Activated CD4-positive, alpha-beta T cell treated with anti-CD3 and anti-CD28 coated beads, Interleukin-2, Interleukin-6, amounts not matched to agents 100 ng/mL and 50 ng/mL, durations not matched to agents 16 hours and 8 hours (primary cell): ENCODE measurements around the gene DMRT2.
A peak's percentile ranks its signal among the peaks of the same experiment; 100 is the strongest.

Experiments used
- DNase-seq: peaks from one replicate; pipeline ENCODE4 v3.0.0-alpha.2; 2020

DMRT2 gene

DNA sequence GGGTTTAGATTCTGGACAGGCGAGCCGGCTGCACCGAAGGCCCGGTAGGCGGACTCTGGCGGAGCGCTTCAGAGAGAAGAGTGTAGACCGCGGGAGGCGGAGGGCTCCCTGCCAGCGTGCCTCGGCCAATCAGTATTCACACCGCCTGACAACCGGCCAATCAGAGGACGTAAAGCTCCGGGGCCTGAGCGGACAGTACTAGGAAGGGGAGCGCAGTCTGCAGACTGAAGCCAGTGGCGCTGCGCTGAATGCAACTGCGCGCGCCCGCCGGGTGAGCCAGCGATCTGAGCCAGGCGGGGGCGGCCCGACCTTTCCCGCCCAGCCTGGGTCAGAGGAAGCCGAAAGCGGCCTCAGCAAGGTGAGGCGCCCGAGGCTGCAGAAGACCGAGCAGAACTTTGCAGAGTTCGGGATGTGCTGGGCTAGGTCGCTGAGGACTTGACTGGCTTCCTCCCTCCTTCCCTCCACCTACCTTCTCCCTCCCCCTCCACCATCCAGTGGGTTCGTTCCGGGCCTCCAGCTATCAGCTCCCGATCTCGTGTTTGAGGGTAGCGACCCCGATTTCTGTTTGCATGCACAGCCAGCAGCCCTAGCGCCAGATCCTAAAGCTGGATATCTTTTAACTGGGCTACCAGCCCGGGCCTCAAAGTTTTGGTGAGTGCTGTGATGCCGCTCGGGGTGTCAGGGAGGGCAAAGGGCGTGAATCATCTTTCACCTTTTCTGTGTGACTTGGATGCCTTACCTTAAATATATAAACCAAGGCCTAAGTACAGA is at the start of gene DMRT2:
Gene DMRT2, plus strand, starts transcription at position 233 of the 771 bp plus-strand sequence. CDS start 1,257 bp downstream, outside the sequence.
- DNase-seq, result peak; percentile 78

DNA sequence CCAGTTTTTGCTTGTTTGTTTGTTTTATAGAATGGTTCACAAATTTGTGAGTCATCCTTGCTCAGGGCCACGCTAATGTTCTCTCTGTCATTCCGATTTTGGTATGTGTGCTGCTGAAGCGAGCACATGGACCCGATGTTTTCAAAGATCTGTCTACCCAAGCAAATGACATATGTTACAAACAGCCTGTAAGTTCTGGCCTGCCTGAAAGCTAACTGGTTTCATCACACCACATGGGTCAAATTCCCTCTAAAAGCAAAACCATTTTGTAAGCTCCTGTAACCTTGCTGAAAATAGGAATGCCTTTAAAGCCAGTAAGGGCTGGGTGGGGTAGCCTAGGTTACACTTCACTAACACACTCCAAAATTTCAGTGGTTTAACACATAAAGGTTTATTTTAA is 48.3 kb upstream of the DMRT2 start:
- no peak for DNase-seq

DNA sequence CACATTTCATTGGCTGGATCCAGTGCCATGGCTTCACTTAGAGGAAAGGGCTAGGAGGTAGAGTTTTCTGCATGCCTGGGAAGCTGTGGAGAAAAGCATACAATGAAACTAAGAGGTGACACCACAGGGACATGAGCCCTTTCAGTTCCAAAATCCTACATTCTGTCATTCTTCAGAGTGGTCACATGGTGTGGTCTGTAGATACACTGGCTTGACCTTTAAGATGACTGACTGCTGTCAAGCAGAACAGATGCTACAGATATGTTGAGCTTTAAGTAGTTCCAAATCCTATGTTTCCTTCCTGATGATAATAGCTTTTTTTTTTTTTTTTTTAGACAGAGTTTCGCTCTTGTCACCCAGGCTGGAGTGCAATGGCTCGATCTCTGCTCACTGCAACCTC is 47.5 kb upstream of the DMRT2 start:
- no peak for DNase-seq

DNA sequence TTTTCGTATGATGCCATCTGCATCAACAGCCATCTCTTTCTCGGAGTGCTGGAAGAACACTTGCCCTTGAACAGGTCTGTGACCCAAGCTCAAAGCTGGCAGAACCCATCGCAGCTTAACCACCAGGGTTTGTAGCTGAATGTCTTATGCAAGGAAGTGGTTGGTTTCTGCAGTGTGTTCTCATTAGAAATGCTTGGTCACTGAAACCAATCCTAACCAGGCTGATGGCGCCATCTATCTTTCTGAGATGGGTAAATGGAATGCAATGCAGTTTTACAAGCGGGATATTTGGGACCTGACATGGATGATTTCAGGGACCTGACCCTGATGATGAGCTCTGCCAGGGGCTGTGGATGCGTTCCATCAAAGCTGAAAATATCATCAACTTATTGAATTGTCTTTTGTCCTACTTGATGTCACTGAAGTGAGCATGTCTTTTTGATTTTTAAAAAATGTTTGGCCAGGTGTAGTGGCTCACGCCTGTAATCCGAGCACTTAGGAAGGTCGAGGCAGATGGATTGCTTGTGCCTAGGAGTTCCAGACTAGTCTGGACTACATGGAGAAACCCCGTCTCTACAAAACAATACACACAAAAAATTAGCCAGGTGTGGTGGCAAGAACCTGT is 45.0 kb upstream of the DMRT2 start:
- DNase-seq, result peak; percentile 55

DNA sequence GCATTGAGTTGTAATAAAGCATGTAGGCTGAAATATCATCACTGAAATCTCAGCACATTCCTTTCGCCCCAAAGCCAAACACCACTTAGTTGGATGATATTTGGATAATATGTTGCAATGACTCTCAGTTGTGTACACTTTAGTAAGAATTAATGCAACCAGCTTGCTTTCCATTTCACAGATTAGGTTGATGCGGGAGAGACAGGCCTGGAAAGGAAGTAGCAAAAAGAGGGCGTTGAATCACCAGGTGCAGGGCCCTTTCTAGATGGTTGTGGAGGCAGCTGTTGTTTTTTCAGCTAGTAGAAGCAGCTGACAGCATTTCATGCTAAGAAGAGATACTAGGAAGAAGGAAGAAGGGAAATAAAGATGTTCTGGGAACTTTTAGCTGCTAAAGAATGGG is 42.8 kb upstream of the DMRT2 start:
- DNase-seq, result no peak

DNA sequence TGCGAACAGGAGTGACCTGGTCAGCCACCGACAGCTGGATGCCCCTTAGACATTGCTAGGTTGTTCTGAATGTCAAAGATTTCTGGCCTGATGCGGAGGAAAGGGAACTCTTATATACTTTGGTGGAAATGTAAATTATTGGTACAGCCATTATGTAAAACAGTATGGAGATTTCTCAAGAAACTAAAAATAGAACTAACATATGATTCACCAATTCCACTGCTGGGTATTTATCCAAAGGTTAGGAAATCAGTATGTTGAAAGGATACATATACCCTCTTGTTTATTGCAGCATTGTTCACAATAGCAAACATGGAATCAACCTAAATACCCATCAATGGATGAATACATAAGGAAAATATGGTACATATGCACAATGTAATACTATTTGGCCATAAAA is 41.9 kb upstream of the DMRT2 start:
- DNase-seq, result no peak

DNA sequence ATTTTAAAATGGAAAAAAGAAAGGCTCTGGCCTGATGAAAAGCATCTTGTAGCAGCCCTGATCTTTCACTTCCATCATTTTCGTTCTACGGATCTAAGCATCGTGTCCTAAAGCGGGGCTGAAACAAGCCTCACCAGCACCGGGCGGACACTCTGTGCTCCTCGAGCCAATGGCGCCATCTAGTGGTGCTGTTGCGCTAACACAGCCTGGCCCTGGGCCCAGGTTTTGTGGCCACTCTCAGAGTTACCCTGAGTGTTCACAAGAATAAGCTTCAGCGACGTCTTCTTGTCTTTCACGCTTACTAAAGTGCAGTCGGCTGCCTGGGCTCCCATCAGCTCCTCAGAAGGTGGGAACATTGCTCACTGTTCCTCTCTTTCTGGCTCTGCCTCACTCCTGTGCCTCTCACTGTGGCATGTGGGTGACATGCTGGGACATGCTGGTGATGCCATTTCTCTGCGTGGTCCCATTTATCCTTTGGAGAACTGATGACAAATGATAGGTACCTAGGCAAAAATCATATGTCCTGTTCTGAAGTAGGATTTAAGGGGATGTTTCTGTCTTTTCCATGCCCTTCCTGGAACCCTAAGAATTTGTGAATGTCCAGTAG is 41.0 kb upstream of the DMRT2 start:
- peak; percentile 87 for DNase-seq

DNA sequence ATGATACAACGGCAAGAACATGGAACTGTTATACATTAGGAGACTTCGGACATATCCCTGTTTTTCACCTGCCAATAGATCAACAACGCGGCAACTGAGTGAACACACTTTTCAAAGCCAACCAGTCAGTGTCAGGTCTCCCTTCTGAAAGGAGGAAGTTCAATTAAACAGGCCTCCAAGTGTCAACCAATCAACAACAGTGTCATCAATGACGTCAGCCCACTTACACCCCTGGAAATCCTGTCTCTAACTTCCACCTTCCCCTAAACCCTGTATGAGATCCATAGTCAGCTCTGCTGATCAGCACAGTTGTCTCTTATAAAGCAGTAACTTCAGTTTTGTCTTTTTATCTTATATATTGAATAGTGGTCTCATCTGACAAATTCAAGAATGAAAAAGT is 37.1 kb upstream of the DMRT2 start:
- no peak for DNase-seq

DNA sequence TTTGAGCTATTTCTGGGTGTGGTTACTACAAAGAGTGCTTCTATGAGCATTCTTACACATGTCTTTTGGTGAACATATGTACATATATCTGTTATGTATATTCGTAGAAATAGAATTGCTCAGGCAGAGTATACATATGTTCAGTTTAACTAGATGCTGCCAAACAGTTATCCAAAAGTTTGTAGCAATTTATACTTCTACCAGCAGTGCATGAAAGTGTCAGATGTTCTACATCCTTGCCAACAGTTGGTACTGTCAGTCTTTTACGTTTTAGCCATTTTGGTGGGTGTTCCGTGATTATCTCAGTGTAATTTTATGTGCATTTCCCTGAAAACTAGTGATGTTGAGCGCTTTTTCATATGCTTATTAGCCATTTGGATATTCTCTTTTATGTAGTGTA is 35.9 kb upstream of the DMRT2 start:
- no peak for DNase-seq

DNA sequence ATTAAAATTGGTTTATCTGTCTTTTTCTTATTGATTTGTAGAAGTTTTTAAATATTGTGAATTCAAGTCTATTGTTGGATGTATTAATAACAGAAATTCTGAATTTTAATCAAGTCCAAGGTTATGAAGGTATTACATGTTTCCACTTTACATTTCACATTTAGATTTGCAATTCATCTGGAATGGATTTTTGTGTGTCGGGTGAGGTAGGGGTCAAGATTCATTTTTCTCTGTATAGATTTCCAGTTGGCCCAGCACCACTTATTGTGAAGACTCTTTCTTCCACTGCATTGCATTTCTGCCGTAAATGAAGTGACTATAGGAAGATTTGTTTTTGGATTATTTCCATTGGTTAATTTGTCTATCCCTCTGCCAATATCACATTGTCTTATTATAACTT is 35.5 kb upstream of the DMRT2 start:
- DNase-seq, result no peak

DNA sequence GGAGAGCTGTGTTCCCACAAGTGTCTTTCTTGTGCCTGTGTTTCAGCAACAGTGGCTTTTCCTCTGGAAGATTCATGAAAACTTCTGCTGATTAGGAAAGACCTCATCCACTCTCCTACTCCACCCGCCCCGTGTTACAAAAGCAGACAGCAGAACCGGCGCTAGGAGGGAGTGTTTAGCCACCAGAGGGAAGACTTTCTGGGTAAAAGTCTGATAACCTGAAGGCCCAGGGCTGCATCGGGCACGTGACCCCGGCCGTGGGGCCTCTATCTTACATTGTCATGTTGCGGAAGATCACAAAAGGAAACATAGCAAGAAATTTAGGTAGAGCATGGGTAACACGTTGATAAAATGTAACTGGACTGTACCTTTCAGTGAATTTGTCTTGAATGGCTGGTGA is 32.0 kb upstream of the DMRT2 start:
- DNase-seq, result peak; percentile 18

DNA sequence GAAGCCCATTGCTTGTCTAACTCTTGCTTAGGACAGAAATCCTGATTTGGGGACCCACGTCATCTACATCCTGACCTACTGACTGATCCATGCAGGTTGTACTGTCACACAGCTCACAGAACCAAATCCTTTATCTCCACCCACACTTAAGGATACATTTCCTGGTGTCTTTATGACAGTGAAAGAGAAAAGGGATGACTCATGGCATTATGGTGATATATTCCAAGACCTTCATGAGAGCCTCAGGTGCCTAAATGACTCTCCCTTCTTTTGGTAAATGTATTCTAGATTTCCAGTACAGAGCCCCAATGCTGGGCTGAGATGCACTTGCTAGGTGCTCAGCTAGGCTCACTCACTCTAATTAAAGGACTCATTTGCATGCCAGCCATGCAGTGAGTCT is 26.0 kb upstream of the DMRT2 start:
- no peak for DNase-seq

DNA sequence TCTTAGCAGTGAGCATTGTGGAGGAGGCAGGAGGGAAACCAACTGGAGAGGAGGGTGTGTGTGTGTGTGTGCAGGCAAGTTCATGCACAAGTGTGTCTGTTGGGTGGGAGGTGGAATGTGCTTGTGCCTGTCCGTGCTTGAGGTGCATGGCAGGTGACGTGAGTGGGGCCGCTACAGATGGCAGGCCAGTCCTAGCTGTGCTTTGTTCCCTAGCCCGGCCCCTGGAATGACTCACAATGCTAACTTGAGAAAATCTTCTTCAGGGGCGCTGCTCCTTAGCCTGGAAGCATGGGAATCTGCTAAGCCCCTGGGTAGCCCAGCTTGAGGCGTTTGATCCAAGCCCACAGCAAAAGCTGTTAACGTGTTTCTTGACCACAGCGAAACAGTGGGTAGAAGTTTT is 25.0 kb upstream of the DMRT2 start:
- DNase-seq, result no peak

DNA sequence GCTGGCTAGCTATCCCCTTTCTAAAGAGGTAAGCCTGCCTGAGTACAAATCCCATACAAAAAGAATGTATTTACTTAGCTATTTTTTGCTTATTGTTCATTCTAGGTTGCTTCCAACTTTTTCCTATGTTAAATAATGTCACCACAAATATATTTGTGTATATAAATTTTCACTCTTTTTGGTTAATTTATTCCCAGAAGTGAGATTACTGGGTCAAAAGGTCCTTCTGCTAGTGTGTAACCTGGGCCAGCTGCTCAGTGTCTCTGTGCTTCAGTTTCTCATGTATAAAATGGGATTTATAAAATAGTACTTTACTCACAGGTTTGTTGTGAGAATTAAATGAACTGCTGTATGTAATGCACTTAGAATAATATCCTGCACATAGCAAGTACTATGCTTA is 23.9 kb upstream of the DMRT2 start:
- DNase-seq, result no peak

DNA sequence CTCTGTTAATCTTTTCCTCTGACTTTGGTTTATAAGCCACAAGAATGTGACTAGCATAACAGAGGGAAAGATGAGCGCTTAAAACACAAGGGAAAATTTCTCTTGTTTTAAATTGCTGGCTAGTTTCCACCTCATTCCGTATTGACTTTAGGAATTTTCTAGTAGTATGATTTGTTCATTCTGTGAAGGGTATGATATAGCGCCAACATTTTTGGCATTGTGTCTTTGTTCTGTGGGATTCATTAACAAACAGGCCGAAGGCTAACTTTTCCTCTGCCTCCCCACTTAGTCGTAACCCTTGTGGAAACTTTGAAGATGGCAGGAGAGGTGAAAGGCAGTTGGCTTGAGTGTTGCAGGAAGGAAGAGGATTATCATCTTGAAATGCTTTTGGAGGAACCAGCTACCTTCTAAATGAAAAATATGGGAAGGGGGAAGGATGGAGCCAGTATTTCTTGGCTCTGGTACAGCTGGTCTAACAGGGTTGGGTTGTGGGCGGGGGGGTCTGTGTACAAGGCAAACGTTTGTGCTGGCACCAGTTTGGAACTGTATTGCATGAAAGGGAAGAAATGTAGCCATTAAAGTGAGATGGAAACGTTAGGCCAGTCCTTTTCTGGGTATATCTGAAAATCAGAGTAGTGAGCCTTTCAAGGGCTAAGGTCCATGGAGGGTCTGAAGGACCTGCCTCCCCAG is 21.5 kb upstream of the DMRT2 start:
- no peak for DNase-seq

DNA sequence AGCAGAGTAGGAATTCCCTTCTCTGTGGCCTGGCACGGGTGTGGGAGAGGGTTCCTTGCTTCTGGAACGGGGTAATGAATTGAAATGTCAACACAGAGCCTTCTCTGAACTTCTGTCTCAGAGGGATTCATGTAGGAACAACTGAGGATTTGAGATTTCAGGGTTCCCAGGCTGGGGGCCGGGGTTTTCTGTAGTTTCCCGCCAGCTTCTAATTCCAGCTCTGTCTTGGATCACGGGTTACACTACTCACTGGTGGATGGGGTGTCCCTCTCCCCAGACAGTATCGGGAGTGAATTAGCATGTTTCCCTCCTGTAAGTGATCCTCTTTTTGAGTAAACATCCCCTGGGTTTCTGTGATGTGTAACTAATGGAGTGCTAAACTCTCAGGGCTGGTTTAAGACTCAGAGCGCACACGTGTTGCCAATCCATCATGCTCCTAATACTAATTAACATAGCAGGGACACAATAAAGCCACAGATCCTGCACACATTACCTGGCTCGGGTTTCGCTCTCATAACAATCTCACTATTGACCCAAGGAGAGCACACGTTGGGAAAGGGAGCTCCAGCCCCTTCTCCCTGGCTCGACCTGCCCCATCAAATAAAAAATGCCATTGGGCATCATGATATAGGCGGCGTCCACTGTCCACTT is 18.1 kb upstream of the DMRT2 start:
- no peak for DNase-seq

DNA sequence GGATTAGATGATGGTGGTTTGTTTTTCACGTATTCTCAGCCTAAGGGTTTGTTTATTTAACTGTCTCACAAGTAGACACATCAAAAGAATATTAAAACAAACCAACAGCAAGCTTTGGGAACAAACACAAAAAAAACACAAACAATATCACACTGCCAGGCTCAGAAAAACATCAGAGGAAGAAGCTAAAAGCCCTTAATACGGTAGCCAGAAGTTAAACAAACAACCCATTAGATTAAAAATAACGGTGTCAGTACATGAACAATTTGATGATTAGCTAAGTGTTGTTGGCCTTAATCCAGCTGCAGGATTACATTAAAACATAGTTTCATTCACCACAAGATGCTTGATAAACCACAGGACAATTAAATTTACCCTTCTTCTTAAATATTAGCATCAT is 15.9 kb upstream of the DMRT2 start:
- DNase-seq, result no peak

DNA sequence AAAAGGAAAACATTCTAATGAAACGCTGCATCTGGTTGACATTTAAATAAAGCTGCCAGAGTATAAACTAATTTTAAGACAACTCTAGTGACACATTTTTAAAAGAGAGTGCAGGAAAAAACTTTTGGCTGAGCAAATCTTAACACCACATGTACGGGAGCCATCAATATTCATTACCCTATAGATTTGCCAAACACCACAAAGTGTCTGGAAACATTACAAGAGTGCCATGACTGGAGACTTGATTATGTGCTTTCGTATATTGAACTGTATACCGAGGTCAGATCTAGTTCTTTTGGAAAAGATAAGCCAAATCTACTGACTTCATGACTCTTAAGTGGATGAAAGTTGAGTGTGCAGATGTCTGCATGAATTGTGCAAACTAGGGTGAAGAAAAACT is 10.6 kb upstream of the DMRT2 start:
- DNase-seq, result no peak

DNA sequence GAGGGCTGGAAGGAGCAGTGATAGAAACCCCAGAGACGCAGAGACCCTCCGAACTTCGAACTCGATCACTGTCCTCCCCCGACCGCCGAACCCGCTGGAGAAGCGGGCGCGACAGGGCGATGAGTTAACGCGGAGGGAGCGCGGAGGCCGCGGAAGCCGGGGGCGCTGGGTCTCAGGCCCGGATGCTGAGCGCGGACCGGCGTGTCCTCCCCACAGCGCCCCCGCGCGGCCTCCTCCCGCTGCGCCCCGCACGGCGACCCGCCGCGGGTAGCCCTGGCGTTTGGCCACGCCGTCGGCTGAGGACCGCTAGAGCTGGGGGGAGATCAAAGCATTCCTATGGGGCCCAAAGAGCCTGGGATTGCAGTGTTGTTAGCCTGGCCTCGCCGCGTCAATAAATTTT is 7.7 kb upstream of the DMRT2 start:
- DNase-seq, result peak; percentile 45

DNA sequence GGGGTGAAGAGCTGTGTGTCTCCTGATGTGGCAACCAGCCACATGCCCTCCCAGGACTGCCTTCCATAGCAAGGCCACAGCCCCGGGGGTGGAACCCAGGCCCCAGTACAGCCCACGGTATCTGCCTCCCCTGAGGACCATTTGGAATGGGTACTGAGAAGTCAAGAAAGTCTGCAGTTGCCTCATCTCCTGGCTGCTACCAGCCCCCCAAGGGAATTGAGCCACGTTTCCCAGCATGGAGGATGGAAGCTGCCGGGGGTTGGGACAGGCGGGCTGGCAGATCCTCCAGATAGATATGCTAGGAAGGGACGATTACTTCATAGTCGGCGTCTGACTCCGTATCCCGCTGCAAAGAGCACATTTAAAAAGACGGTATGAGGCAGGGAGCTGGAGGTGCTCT is 5.5 kb upstream of the DMRT2 start:
- DNase-seq, result no peak

DNA sequence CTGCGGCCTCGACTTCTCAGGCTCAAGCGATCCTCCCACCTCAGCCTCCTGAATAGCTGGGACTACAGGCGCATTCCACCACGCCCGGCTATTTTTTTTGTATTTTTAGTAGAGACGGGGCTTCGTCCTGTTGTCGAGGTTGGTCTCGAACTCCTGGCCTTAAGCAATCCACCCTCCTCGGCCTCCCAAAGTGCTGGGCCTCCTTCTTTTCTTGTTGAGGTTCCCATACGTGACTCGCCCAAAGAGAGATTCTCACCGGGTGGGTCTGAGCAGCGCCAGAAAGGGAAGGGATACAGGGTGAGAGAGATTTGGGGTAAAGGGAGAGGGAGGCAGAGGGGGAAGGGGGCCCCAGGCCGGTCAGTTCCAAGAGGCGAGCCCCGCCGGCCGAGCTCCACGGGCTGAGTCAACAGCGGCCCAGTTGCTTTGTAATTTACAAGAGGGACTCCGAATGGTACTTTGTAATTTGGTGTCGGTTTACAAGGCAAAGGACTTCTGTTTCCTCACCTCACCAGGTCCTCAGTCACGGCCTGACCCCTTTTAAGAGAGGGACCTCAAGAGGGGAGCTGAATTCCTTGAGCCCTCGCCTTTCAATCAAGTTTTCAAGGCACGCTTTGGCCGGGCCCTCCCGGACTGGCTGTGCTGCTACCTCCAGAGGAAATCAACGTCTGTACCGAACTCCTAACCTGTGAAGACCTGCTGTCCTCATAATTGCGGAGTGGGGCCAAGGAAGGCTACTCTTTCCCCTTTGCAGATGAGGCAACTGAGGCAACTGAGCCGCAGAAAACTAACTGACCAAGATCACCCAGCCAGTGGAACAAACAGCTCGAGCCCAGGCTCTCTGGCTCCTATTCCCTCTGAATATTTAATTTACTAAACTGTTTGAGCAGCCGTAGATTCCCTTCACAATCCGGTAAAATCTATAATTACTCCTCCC is 3.3 kb upstream of the DMRT2 start:
- no peak for DNase-seq

DNA sequence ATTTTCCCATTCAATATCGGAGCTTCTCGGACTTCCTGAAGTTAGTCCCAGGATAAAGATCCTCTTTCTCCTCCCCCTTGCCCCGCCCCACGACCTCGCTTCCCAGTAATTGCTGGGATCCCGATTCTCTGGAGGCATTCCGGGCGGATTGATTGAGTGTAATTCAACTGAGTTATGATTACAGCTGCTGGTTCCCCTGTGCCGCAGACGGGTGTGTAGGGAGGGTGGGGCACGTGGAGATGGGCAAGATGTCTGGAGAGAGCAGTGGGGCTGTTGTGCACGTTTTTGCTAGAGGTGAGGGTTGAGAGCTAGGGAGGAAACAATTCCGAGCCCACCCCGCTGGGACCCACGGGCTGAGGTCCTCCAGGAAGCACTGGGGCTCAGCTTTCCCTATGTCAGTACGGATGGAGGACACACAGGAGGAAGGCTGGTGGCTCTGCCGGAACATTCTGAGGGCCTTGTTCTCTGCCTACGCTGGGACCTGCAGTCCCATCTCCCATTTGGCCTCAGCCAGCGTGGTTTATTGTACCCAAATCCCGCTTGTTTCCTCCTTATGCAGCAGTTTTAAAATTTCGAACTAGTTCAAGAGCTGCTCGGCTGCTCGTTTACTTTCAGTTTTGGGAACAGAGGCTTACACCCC is 2.4 kb upstream of the DMRT2 start:
- DNase-seq, result peak; percentile 20
